GM12892 (cell line): ENCODE measurements around the gene BCAP29.

Experiments used
- POLR2A ChIP-seq: IDR thresholded peaks from 2 replicates; pipeline ENCODE4 v1.6.1; 2011; ENCODE audit warnings: low read depth, low read length, control low read depth
- TAF1 ChIP-seq: IDR thresholded peaks from 2 replicates; pipeline ENCODE4 v1.6.1; 2011; ENCODE audit warnings: low read depth, mild to moderate bottlenecking, control low read depth, low read length, borderline replicate concordance

GRCh38 chr7:107597582-107597916 is 17.5 kb downstream of the BCAP29 start:
- no peak for TF ChIP-seq TAF1
- no peak for TF ChIP-seq POLR2A
